ENCODE measurements around the gene TAGLN.
A peak's percentile ranks its signal among the peaks of the same experiment; 100 is the strongest.
"Not testable (repeated sequence)": the region's sequence is repeated elsewhere in the genome, so short reads cannot be mapped to it uniquely, and the experiment has no call there.

Gene TAGLN

GRCh38 chr11:117199916-117200812 is 994 bp downstream of the TAGLN start:
- no peaks in the 10 kb centered on the region for H3K9me3 Mint-ChIP-seq
- peak overlapping the region; percentile 81 for H3K27ac Mint-ChIP-seq
- peaks cover 28% of the 10 kb centered on the region for H3K36me3 Mint-ChIP-seq
- peaks cover 6% of the 10 kb centered on the region for H3K4me1 Mint-ChIP-seq
- no peak overlapping the region for H3K4me3 Mint-ChIP-seq
- ATAC-seq (no peak), DNase-seq (ENCODE audit: low spot score in 2 of 2) (no peak)

- DNase-seq (ENCODE audit: low spot score in 2 of 2) (no peak), ATAC-seq (no peak)
- Mint-ChIP-seq H3K9me3 (no peaks in the 10 kb centered on the region), H3K36me3 (peaks cover 31% of the 10 kb centered on the region), H3K4me1 (peaks cover 6% of the 10 kb centered on the region), H3K4me3 (no peak overlapping the region), H3K27ac (peak overlapping the region; percentile 26)
Measured at GRCh38 chr11:117200813-117201657, 1.9 kb downstream of the TAGLN start.

GRCh38 chr11:117201658-117202305 is 2.6 kb downstream of the TAGLN start:
- peaks cover 6% of the 10 kb centered on the region for H3K4me1 Mint-ChIP-seq
- no peak for DNase-seq (ENCODE audit: low spot score in 2 of 2)
- ATAC-seq: no peak
- peaks cover 28% of the 10 kb centered on the region for H3K36me3 Mint-ChIP-seq
- no peak overlapping the region for H3K4me3 Mint-ChIP-seq
- peak overlapping the region; percentile 55 for H3K27ac Mint-ChIP-seq
- no peaks in the 10 kb centered on the region for H3K9me3 Mint-ChIP-seq

- no peak overlapping the region for H3K4me3 Mint-ChIP-seq
- H3K9me3 Mint-ChIP-seq: no peaks in the 10 kb centered on the region
- DNase-seq (ENCODE audit: low spot score in 2 of 2) (no peak), ATAC-seq (no peak)
- peaks cover 6% of the 10 kb centered on the region for H3K4me1 Mint-ChIP-seq
- peaks cover 28% of the 10 kb centered on the region for H3K36me3 Mint-ChIP-seq
- H3K27ac Mint-ChIP-seq: peak overlapping the region; percentile 55
Measured at GRCh38 chr11:117202386-117203068, 3.4 kb downstream of the TAGLN start.

- Mint-ChIP-seq H3K36me3 (peaks cover 28% of the 10 kb centered on the region), H3K9me3 (no peaks in the 10 kb centered on the region), H3K27ac (peak overlapping the region; percentile 55), H3K4me1 (peaks cover 6% of the 10 kb centered on the region), H3K4me3 (no peak overlapping the region)
- ATAC-seq (no peak), DNase-seq (ENCODE audit: low spot score in 2 of 2) (no peak)
Measured at GRCh38 chr11:117203069-117203407, 3.9 kb downstream of the TAGLN start.

- Mint-ChIP-seq H3K4me1 (peaks cover 6% of the 10 kb centered on the region), H3K36me3 (peaks cover 33% of the 10 kb centered on the region), H3K9me3 (no peaks in the 10 kb centered on the region), H3K27ac (peak overlapping the region; percentile 55), H3K4me3 (no peak overlapping the region)
- no peak for DNase-seq (ENCODE audit: low spot score in 2 of 2)
- no peak for ATAC-seq
Measured at GRCh38 chr11:117204283-117205080, 5.3 kb downstream of the TAGLN start.

- Mint-ChIP-seq H3K4me1 (peaks cover 6% of the 10 kb centered on the region), H3K36me3 (peaks cover 41% of the 10 kb centered on the region), H3K9me3 (no peaks in the 10 kb centered on the region), H3K4me3 (no peak overlapping the region), H3K27ac (peak overlapping the region; percentile 8)
- ATAC-seq (no peak), DNase-seq (ENCODE audit: low spot score in 2 of 2) (no peak)
Measured at GRCh38 chr11:117205211-117205818, 6.1 kb downstream of the TAGLN start.

GRCh38 chr11:117206111-117206510 is 6.9 kb downstream of the TAGLN start:
- ATAC-seq; H3K4me1 Mint-ChIP-seq; DNase-seq (ENCODE audit: low spot score in 2 of 2); H3K27ac Mint-ChIP-seq; H3K4me3 Mint-ChIP-seq; H3K9me3 Mint-ChIP-seq: not testable (repeated sequence)
- H3K36me3 Mint-ChIP-seq: peaks cover 49% of the 10 kb centered on the region

GRCh38 chr11:117206859-117207258 is 7.7 kb downstream of the TAGLN start:
- not testable (repeated sequence) for H3K4me1 Mint-ChIP-seq; H3K4me3 Mint-ChIP-seq; H3K9me3 Mint-ChIP-seq; DNase-seq (ENCODE audit: low spot score in 2 of 2); H3K27ac Mint-ChIP-seq; ATAC-seq
- peaks cover 57% of the 10 kb centered on the region for H3K36me3 Mint-ChIP-seq

- H3K9me3 Mint-ChIP-seq; H3K4me3 Mint-ChIP-seq; DNase-seq (ENCODE audit: low spot score in 2 of 2); H3K4me1 Mint-ChIP-seq; H3K27ac Mint-ChIP-seq; ATAC-seq: not testable (repeated sequence)
- H3K36me3 Mint-ChIP-seq: peaks cover 63% of the 10 kb centered on the region
Measured at GRCh38 chr11:117207481-117207880, 8.3 kb downstream of the TAGLN start.

- not testable (repeated sequence) for DNase-seq (ENCODE audit: low spot score in 2 of 2); H3K4me1 Mint-ChIP-seq; ATAC-seq; H3K27ac Mint-ChIP-seq; H3K9me3 Mint-ChIP-seq; H3K4me3 Mint-ChIP-seq
- H3K36me3 Mint-ChIP-seq: peaks cover 69% of the 10 kb centered on the region
Measured at GRCh38 chr11:117208710-117209109, 9.5 kb downstream of the TAGLN start.

GRCh38 chr11:117209351-117210125 is 10.4 kb downstream of the TAGLN start:
- H3K9me3 Mint-ChIP-seq; H3K4me1 Mint-ChIP-seq; ATAC-seq; H3K27ac Mint-ChIP-seq; DNase-seq (ENCODE audit: low spot score in 2 of 2); H3K4me3 Mint-ChIP-seq: not testable (repeated sequence)
- H3K36me3 Mint-ChIP-seq: peaks cover 69% of the 10 kb centered on the region

GRCh38 chr11:117210620-117211019 is 11.4 kb downstream of the TAGLN start:
- H3K9me3 Mint-ChIP-seq: no peaks in the 10 kb centered on the region
- H3K4me3 Mint-ChIP-seq: no peak overlapping the region
- ATAC-seq (no peak), DNase-seq (ENCODE audit: low spot score in 2 of 2) (no peak)
- H3K27ac Mint-ChIP-seq: peak overlapping the region; percentile 88
- peaks cover 8% of the 10 kb centered on the region for H3K4me1 Mint-ChIP-seq
- H3K36me3 Mint-ChIP-seq: peaks cover 69% of the 10 kb centered on the region

Data from stimulated activated effector memory CD8-positive, alpha-beta T cell treated with anti-CD3 and anti-CD28 coated beads, Interleukin-12 subunit alpha, Interleukin-12 subunit beta, amount 100 ng/mL, for 72 hours (primary cell).